AG09309 (cell line): ENCODE results near the gene BICD1.
A peak's percentile ranks its signal among the peaks of the same experiment; 100 is the strongest.

ENCODE experiments used
- DNase-seq: peaks from one replicate; pipeline ENCODE4 v3.0.0-alpha.2; 2010; ENCODE audit warnings: low read depth
- H3K4me3 ChIP-seq: 2 replicates; pipeline ENCODE4 v1.5.1; 2011; ENCODE audit warnings: mild to moderate bottlenecking, low read depth, low read length, moderate library complexity; ENCODE audit not compliant: control insufficient read depth
- CTCF ChIP-seq: IDR thresholded peaks from 2 replicates; pipeline ENCODE4 v1.5.1; 2011; ENCODE audit warnings: mild to moderate bottlenecking, low read depth, low read length, inconsistent platforms; ENCODE audit not compliant: insufficient read depth, control insufficient read depth; ENCODE audit errors: missing control alignments

BICD1 gene

DNA sequence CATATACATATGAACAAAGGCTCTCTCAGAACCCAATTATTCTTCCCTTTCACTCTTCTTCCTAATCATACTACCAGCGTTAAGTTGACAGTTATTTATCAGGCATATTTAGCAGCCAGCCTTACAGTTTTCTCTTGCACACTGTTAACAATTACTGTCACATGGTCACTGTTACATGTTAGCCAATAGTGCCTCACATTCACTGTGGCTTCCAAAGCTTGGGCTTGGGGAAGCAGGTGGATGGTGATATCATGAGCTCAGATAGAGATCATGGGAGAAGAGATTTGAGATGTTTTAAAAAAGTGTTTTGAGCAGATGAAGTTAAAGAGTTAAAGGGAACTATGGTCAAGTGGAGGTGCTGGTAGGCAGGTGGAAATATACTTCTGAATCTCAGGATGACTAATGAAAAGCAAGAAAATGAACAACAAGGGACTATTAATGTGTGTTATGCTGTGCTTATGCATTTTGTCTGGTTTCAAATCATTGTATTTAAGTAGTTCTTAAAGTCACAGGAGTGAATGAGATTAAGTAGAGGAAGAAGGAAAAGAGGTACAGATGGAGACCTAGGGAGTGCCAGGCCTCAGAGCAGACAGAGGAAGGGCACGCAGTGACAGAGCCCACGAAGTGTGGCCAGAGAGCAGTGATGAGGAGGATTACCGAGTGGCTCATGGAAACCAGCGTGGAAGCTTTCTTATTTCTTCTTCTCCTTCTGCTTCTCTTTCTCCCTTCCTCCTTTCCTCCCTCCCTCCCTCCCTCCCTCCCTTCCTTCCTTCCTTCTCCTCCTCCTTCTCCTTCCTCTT, 39.6 kb downstream of the BICD1 start:
- no peak for TF ChIP-seq CTCF
- no peak overlapping the region for H3K4me3 ChIP-seq
- no peak for DNase-seq

DNA sequence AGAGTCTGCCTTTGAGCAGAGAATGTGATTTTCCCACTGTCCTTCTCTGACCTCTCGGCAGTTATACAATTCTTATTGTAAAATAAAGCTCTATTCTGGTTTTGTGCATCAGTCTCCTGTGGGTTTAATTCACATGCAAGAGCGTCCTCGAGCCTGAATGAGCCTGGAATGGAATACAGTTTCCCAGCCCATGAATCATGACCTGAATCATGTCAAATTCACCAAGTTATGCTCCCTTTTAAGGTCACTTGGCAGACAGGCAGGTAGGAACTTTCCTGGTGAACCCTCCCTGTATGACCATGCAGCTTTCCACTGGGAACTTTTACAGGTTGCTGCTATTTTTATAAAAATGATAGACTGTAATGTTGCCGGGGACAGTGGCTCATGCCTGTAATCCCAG, 41.7 kb downstream of the BICD1 start:
- no peak overlapping the region for H3K4me3 ChIP-seq
- DNase-seq = peak; percentile 32
- no peak for TF ChIP-seq CTCF

DNA sequence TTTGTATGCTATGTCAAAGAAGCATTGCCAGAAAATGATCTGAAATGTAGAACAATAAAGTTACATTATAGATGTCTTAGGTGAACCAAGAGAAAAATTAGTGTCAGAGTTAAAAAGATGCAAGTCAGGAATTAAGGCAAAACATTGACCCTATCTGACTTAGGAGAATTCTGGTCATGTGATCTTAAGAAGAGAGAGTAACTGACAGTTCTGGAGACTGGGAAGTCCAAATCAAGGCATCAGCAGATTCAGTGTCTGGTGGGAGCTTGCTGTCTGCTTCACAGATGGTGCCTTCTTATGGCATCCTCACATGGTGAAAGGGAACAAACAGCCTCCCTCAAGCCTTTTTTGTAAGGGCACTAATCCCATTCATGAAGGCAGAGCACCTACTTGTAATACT, 42.8 kb downstream of the BICD1 start:
- DNase-seq = no peak
- no peak overlapping the region for H3K4me3 ChIP-seq
- TF ChIP-seq CTCF = no peak

GRCh38 chr12:32151086-32151485, 44.4 kb downstream of the BICD1 start:
- no peak overlapping the region for H3K4me3 ChIP-seq
- no peak for TF ChIP-seq CTCF
- no peak for DNase-seq

GRCh38 chr12:32151552-32151951, 44.9 kb downstream of the BICD1 start:
- no peak for DNase-seq
- no peak for TF ChIP-seq CTCF
- no peak overlapping the region for H3K4me3 ChIP-seq

DNA sequence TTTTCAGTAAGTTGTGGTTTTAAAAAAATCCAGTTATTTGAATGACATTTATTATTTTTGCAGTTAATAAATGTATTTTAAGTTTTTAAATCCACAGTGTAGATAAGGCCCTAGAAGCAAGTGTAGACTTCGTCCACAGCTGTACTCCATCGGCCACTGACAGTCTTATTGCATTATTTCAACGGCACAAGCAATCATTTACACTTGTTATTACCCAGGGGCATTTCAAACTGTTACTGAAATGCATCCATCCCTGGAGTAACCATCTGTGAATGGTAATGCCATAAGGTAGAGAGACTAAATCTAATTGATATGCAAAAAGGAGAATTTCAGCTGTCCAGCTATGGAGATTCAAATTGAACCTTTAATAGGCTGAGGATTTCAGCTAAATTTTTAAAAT, 48.4 kb downstream of the BICD1 start:
- no peak for TF ChIP-seq CTCF
- DNase-seq = no peak
- H3K4me3 ChIP-seq = no peak overlapping the region
